H1 (cell line): ENCODE data around the gene RANBP9. TPM values are rescaled to one million over a fixed set of nuclear protein-coding genes. Genes with fewer than 3 reads are reported as not detected.

ENCODE experiments used
- CTCF ChIA-PET: fragments of 300-600 bp; sonication (Branson Sonifier 250); formaldehyde crosslinking; loops from one replicate; lab custom pipeline; 2021; ENCODE audit not compliant: partially characterized antibody; lab: Charles Lee
- POLR2A ChIA-PET: fragments of 300-600 bp; sonication (Branson Sonifier 250); formaldehyde crosslinking; loops from one replicate; lab custom pipeline; 2021; ENCODE audit warnings: inconsistent platforms; ENCODE audit not compliant: partially characterized antibody; lab: Charles Lee
- DNase-seq, 2 experiments: peaks; one replicate each; pipeline versions ENCODE4 v3.0.0 to v3.0.0-alpha.2; 2010 to 2022; ENCODE audit warnings: low spot score in 2 of 2, low read depth in 1 of 2, mixed read lengths in 1 of 2
- FAIRE-seq: peaks from 2 replicates; lab custom pipeline; 2011; peaks lifted over from hg19 to GRCh38; lab: Jason Lieb, UNC
- H2AFZ ChIP-seq: 2 replicates; pipeline ENCODE4 v1.8.1; 2012; ENCODE audit warnings: low read length, inconsistent platforms
- H2AK5ac ChIP-seq: 2 replicates; pipeline ENCODE4 v1.6.1; 2013; ENCODE audit warnings: low read depth, low read length
- H2BK120ac ChIP-seq: replicated peaks from 2 replicates; pipeline ENCODE3; 2013; ENCODE audit warnings: low read depth, low read length, inconsistent platforms
- H2BK12ac ChIP-seq: 2 replicates; pipeline ENCODE4 v1.6.1; 2013; ENCODE audit warnings: low read depth, low read length
- H2BK15ac ChIP-seq: 2 replicates; pipeline ENCODE4 v1.6.1; 2013; ENCODE audit warnings: low read length
- H2BK20ac ChIP-seq: 2 replicates; pipeline ENCODE4 v1.6.1; 2013; ENCODE audit warnings: low read length
- H2BK5ac ChIP-seq: 2 replicates; pipeline ENCODE4 v1.6.1; 2013; ENCODE audit warnings: low read depth, low read length
- H3K14ac ChIP-seq: 2 replicates; pipeline ENCODE4 v1.6.1; 2013; ENCODE audit warnings: inconsistent platforms; ENCODE audit not compliant: insufficient read length
- H3K18ac ChIP-seq: 2 replicates; pipeline ENCODE4 v1.6.1; 2013; ENCODE audit warnings: low read length; ENCODE audit errors: extremely low read depth
- H3K23ac ChIP-seq: 2 replicates; pipeline ENCODE4 v1.6.1; 2013; ENCODE audit warnings: inconsistent platforms; ENCODE audit not compliant: insufficient read length
- H3K23me2 ChIP-seq: 2 replicates; pipeline ENCODE4 v1.6.1; 2013; ENCODE audit warnings: low read depth, low read length
- H3K27ac ChIP-seq: 2 replicates; pipeline ENCODE4 v1.6.1; 2011; ENCODE audit warnings: low read depth, low read length, inconsistent platforms
- H3K27me3 ChIP-seq, 4 experiments: replicated peaks in 1 of 4; 1 replicate in 1 of 4; 2 replicates in 3 of 4; pipeline versions ENCODE4 v1.6.1 to v1.8.1; 2011 to 2013; ENCODE audit warnings: low read length in 3 of 4, mild to moderate bottlenecking in 3 of 4, inconsistent platforms in 2 of 4, mixed read lengths in 2 of 4, moderate library complexity in 1 of 4; ENCODE audit not compliant: control insufficient read depth in 3 of 4, insufficient read depth in 3 of 4; ENCODE audit errors: extremely low read depth in 1 of 4
- H3K36me3 ChIP-seq, 4 experiments: 2 replicates each; pipeline versions ENCODE4 v1.6.1 to v1.8.1; 2011 to 2013; ENCODE audit warnings: mild to moderate bottlenecking in 4 of 4, low read length in 3 of 4, moderate library complexity in 2 of 4, control low read depth in 1 of 4, inconsistent platforms in 1 of 4; ENCODE audit not compliant: insufficient read depth in 4 of 4, control insufficient read depth in 2 of 4
- H3K4ac ChIP-seq: replicated peaks from 2 replicates; pipeline ENCODE3; 2013; ENCODE audit warnings: low read length, low read depth, mixed read lengths, inconsistent platforms; ENCODE audit not compliant: insufficient read length
- H3K4me1 ChIP-seq, 4 experiments: replicated peaks in 1 of 4; 1 replicate in 1 of 4; 2 replicates in 3 of 4; pipeline versions ENCODE4 v1.6.1 to v1.8.1; 2011 to 2013; ENCODE audit warnings: low read length in 3 of 4, inconsistent platforms in 2 of 4, mixed read lengths in 1 of 4; ENCODE audit not compliant: insufficient read depth in 4 of 4, control insufficient read depth in 3 of 4
- H3K4me2 ChIP-seq, 2 experiments: 2 replicates each; pipeline versions ENCODE4 v1.6.1 to v1.8.1; 2011 to 2013; ENCODE audit warnings: low read depth in 2 of 2, low read length in 2 of 2, control low read depth in 1 of 2, inconsistent platforms in 1 of 2, mild to moderate bottlenecking in 1 of 2; ENCODE audit not compliant: insufficient read depth in 1 of 2
- H3K4me3 ChIP-seq, 4 experiments: fragments of 200-600, 300-600 bp in 1 of 4; sonication (generic), shearing (Covaris generic), sonication (Bioruptor Twin) in 1 of 4; 2 replicates each; pipeline versions ENCODE4 v1.5.1 to v1.8.1; 2011 to 2016; ENCODE audit warnings: low read length in 4 of 4, low read depth in 3 of 4, control low read depth in 2 of 4, inconsistent platforms in 2 of 4, mild to moderate bottlenecking in 2 of 4, mixed read lengths in 1 of 4, moderate library complexity in 1 of 4; ENCODE audit not compliant: insufficient read depth in 2 of 4; ENCODE audit errors: extremely low read depth in 1 of 4
- H3K56ac ChIP-seq: replicated peaks from 2 replicates; pipeline ENCODE3; 2013; ENCODE audit warnings: low read depth, mild to moderate bottlenecking, mixed read lengths, low read length, inconsistent platforms; ENCODE audit not compliant: insufficient read length
- H3K79me1 ChIP-seq: 2 replicates; pipeline ENCODE4 v1.6.1; 2013; ENCODE audit warnings: low read depth, low read length, control low read depth
- H3K79me2 ChIP-seq, 2 experiments: 2 replicates each; pipeline versions ENCODE4 v1.6.1 to v1.8.1; 2012 to 2013; ENCODE audit warnings: low read length in 2 of 2, mild to moderate bottlenecking in 2 of 2, inconsistent platforms in 1 of 2; ENCODE audit not compliant: insufficient read depth in 2 of 2, control insufficient read depth in 1 of 2
- H3K9ac ChIP-seq, 4 experiments: replicated peaks in 1 of 4; 1 replicate in 1 of 4; 2 replicates in 3 of 4; pipeline versions ENCODE4 v1.6.1 to v1.8.1; 2011 to 2013; ENCODE audit warnings: low read depth in 3 of 4, low read length in 3 of 4, control low read depth in 2 of 4, mild to moderate bottlenecking in 2 of 4, moderate library complexity in 2 of 4, inconsistent platforms in 1 of 4; ENCODE audit errors: extremely low read depth in 1 of 4
- H3K9me3 ChIP-seq, 2 experiments: 2 replicates each; pipeline versions ENCODE4 v1.6.1 to v1.8.1; 2012 to 2013; ENCODE audit warnings: mild to moderate bottlenecking in 2 of 2, moderate library complexity in 2 of 2, control low read depth in 1 of 2, inconsistent platforms in 1 of 2, low read depth in 1 of 2, low read length in 1 of 2, mixed read lengths in 1 of 2; ENCODE audit not compliant: insufficient read depth in 2 of 2
- H4K20me1 ChIP-seq, 2 experiments: replicated peaks in 1 of 2; 2 replicates each; pipeline versions ENCODE3 to v1.8.1; 2011 to 2013; ENCODE audit warnings: inconsistent platforms in 2 of 2, low read length in 2 of 2, mild to moderate bottlenecking in 1 of 2; ENCODE audit not compliant: insufficient read depth in 2 of 2, control insufficient read depth in 1 of 2
- H4K5ac ChIP-seq: 2 replicates; pipeline ENCODE4 v1.6.1; 2013; ENCODE audit warnings: low read length, low read depth, mixed read lengths, inconsistent platforms; ENCODE audit not compliant: insufficient read length
- H4K8ac ChIP-seq: 2 replicates; pipeline ENCODE4 v1.8.0; 2013; ENCODE audit warnings: mild to moderate bottlenecking, moderate library complexity, low read length, inconsistent platforms; ENCODE audit not compliant: insufficient read depth; ENCODE audit errors: extremely low read depth
- H4K91ac ChIP-seq: replicated peaks from 2 replicates; pipeline ENCODE3; 2013; ENCODE audit warnings: low read length, mixed read lengths, inconsistent platforms; ENCODE audit not compliant: insufficient read length
- WGBS, 2 experiments: shearing (Covaris generic) in 1 of 2; methylation state at CpG; one replicate each; pipeline versions ENCODE4 v1.1.6 to v1.1.7; 2013 to 2015; ENCODE audit warnings: low lambda C conversion rate in 2 of 2, mixed read lengths in 2 of 2, inconsistent platforms in 1 of 2, low coverage in 1 of 2, missing lambda C conversion rate in 1 of 2; ENCODE audit not compliant: insufficient replicate concordance in 2 of 2, insufficient coverage in 1 of 2, insufficient read length in 1 of 2; ENCODE audit errors: extremely low coverage in 1 of 2, missing lambda C conversion rate in 1 of 2; 5-methylcytosine and 5-hydroxymethylcytosine counted together
- polyA plus RNA-seq, 7 experiments: library from polyadenylated mRNA; depleted of rRNA in 3 of 7; stranded (reverse) in 5 of 7; unstranded in 2 of 7; fragments of >200 nt in 5 of 7; fragments of 200-250 nt in 2 of 7; gene quantifications; 1 replicate in 5 of 7; 2 replicates in 1 of 7; 4 replicates in 1 of 7; pipeline versions ENCODE4 v1.2.1 to v1.2.3, GENCODE V29; 2011 to 2013; ENCODE audit warnings: missing spikeins in 2 of 7, mixed read lengths in 2 of 7
- total RNA-seq: library from RNA; stranded (reverse); fragmentation: NEBNext Ultra II Directional; extraction: Animal tissue kit (Norgen Biotek cat#: 25700); gene quantifications from 2 replicates; pipeline ENCODE4 v1.2.1, GENCODE V29; 2021

RANBP9 gene
- total and polyA plus RNA-seq, 2 of the 8 experiments (the other 6 are each of a cell fraction or from before 2014, with no cell fraction given), result 13.0 to 36.7 TPM

DNA sequence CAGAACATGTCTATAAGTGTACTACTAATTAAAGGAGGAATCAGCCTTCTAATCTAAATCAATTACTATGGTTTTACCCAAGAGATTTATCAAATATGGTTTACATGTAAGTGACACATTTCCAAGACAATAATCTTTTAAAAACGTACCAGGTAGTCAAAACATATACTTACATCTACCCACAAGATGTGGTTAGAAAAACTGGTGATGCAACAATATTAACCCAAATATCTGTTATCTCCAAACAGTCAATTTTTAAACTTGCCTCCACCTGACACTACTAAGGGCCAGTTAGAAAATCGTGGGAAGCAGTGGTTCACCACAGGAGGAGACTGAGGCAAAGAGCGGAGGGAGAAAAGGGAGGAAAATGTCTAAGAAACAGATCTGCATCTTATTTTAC is 68.5 kb downstream of the RANBP9 start:
- FAIRE-seq, result no peak
- POLR2A ChIA-PET, result no interaction called here
- no peaks in the 10 kb centered on the region for H3K27me3 ChIP-seq

More for the DNA sequence above, 68.5 kb downstream of the RANBP9 start:
- no peak overlapping the region for H2BK5ac ChIP-seq
- no peak overlapping the region for H4K5ac ChIP-seq
- CTCF ChIA-PET, result no interaction called here
- no peak overlapping the region for H3K4ac ChIP-seq
- 90% methylated on average over 3 of the region's 3 CpGs; no CpG with 5 or more reads in 1 of the 2 experiments for WGBS, 2 experiments
- no peak overlapping the region for H3K4me3 ChIP-seq
- no peak overlapping the region for H3K56ac ChIP-seq
- H3K36me3 ChIP-seq, result peaks cover 0 to 8% (median under 1%) of the 10 kb centered on the region in 4 experiments; a peak in 2 of 8 replicates
- H2BK120ac ChIP-seq, result no peak overlapping the region
- H2BK15ac ChIP-seq, result no peak overlapping the region
- H2BK12ac ChIP-seq, result no peak overlapping the region
- H3K23ac ChIP-seq, result no peak overlapping the region
- no peak overlapping the region for H3K4me2 ChIP-seq
- no peak overlapping the region for H4K8ac ChIP-seq
- no peak overlapping the region for H3K27ac ChIP-seq
- DNase-seq, result no peak
- H3K4me1 ChIP-seq, result 0 out of 7 replicates have a peak, but pooled peaks cover 0 to 4% (median 0%) of the 10 kb centered on the region in 4 experiments
- H3K9ac ChIP-seq, result no peak overlapping the region
- H2BK20ac ChIP-seq, result no peak overlapping the region
- H4K91ac ChIP-seq, result no peak overlapping the region
- no peak overlapping the region for H2AFZ ChIP-seq
- no peaks in the 10 kb centered on the region for H3K79me2 ChIP-seq
- no peaks in the 10 kb centered on the region for H3K9me3 ChIP-seq
- no peak overlapping the region for H3K14ac ChIP-seq
- no peaks in the 10 kb centered on the region for H3K23me2 ChIP-seq
- H4K20me1 ChIP-seq, result no peaks in the 10 kb centered on the region
- no peaks in the 10 kb centered on the region for H3K79me1 ChIP-seq
- no peak overlapping the region for H3K18ac ChIP-seq
- H2AK5ac ChIP-seq, result no peak overlapping the region
